Upper lobe of right lung (tissue), 1 donor: ENCODE measurements around the gene MGAT4A. TPM values are rescaled to one million over a fixed set of nuclear protein-coding genes. Genes with fewer than 3 reads are reported as not detected.
A peak's percentile ranks its signal among the peaks of the same experiment; 100 is the strongest.

Source experiments
- ATAC-seq: fragments of 200-7000 bp; cut with Tn5 transposase; one replicate; pipeline ENCODE4 v1.9.1; 2020; ENCODE audit warnings: mild to moderate bottlenecking, moderate library complexity
- DNase-seq: peaks from one replicate; pipeline ENCODE4 v3.0.0-alpha.2; 2020
- H3K27ac ChIP-seq: fragments of 200-600 bp; one replicate; pipeline ENCODE4 v1.8.0; 2022
- H3K27me3 ChIP-seq: fragments of 200-600 bp; one replicate; pipeline ENCODE4 v1.8.0; 2022; ENCODE audit warnings: mild to moderate bottlenecking
- H3K36me3 ChIP-seq: fragments of 200-600 bp; one replicate; pipeline ENCODE4 v1.8.0; 2022
- H3K4me1 ChIP-seq: fragments of 200-600 bp; one replicate; pipeline ENCODE4 v1.8.0; 2022
- H3K4me3 ChIP-seq: fragments of 200-600 bp; one replicate; pipeline ENCODE4 v1.8.0; 2022; ENCODE audit warnings: mild to moderate bottlenecking
- H3K9me3 ChIP-seq: fragments of 200-600 bp; one replicate; pipeline ENCODE4 v1.8.0; 2022
- CTCF ChIP-seq: fragments of 200-600 bp; IDR thresholded peaks from one replicate; pipeline ENCODE4 v1.8.0; 2022; ENCODE audit warnings: antibody characterized with exemption
- intact Hi-C: fragments of 100-400 bp; cut with DNase I; formaldehyde crosslinking; loops from one replicate; pipeline ENCODE4 v1.11.0; 2022
- total RNA-seq: library from RNA; stranded (reverse); fragmentation: NEBNext Ultra II Directional; extraction: Animal tissue kit (Norgen Biotek cat#: 25700); gene quantifications from one replicate; pipeline ENCODE4 v1.2.1, GENCODE V29; 2021
- donor health status: DM: no; HTN: yes; CAD: no; lungs with severe emphysema.

MGAT4A gene
- total RNA-seq, 1 donor from 2014 or later = 85.8 TPM

DNA sequence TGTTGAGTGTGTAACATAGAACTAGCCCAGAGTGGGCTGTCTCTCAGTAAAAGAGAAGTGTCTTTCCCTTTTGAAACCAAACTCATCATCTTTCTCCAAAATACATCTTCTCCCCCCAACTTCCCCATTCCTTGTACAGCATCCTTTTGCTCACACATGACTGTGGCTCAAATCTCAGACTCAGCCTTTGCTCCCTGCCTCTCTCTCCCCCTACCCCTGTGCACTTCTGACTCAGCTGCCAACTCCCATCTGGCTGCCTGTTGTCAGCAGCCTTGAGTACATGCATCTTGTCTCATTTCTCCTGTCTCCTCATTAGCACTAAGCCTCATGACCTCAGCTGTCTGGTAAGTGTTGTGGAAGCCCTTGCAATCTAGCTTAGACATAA, 18.1 kb upstream of the MGAT4A start:
- H3K36me3 ChIP-seq = no peaks in the 10 kb centered on the region
- DNase-seq = no peak
- ATAC-seq = peak; percentile 90
- no peak overlapping the region for H3K27ac ChIP-seq
- intact Hi-C loops = no loop called here
- H3K9me3 ChIP-seq = no peaks in the 10 kb centered on the region
- no peaks in the 10 kb centered on the region for H3K27me3 ChIP-seq
- no peak overlapping the region for H3K4me3 ChIP-seq
- no peak for TF ChIP-seq CTCF
- H3K4me1 ChIP-seq = peaks cover 6% of the 10 kb centered on the region

- DNase-seq (no peak), ATAC-seq (no peak)
- Histone ChIP-seq H3K36me3 (no peaks in the 10 kb centered on the region), H3K4me3 (no peak overlapping the region), H3K27ac (no peak overlapping the region), H3K27me3 (no peaks in the 10 kb centered on the region), H3K9me3 (no peaks in the 10 kb centered on the region), H3K4me1 (peaks cover 8% of the 10 kb centered on the region)
- TF ChIP-seq CTCF = no peak
- intact Hi-C loops = no loop called here
These were observed 17.5 kb upstream of the MGAT4A start for GRCh38 chr2:98748292-98749065.

DNA sequence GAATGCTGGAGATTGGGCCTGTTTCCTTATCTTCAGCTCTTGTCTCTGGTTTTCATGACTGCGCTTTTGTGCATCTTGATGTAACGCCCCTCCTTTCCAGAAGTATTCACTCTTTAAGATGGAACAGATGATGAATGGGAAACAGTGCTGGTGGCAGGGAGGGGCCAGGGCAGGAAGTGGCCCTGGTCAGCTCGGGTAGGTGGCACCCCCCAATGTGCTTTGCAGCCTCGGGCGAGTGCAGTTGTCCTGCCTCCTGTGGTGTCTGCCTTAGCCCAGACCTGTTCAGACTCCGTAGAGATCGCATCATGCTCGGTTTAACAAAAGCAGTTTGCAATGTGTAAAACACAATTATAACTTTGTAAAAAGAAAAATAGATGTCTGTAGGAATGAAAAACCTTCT, 17.0 kb upstream of the MGAT4A start:
- ATAC-seq = no peak
- no peaks in the 10 kb centered on the region for H3K9me3 ChIP-seq
- no peak overlapping the region for H3K27ac ChIP-seq
- H3K4me3 ChIP-seq = no peak overlapping the region
- no peak for DNase-seq
- no peaks in the 10 kb centered on the region for H3K36me3 ChIP-seq
- peaks cover 8% of the 10 kb centered on the region for H3K4me1 ChIP-seq
- H3K27me3 ChIP-seq = no peaks in the 10 kb centered on the region
- no peak for TF ChIP-seq CTCF
- intact Hi-C loops = no loop called here

GRCh38 chr2:98746426-98746825, 15.5 kb upstream of the MGAT4A start:
- no peak for DNase-seq
- H3K4me1 ChIP-seq = peaks cover 8% of the 10 kb centered on the region
- intact Hi-C loops = no loop called here
- H3K4me3 ChIP-seq = no peak overlapping the region
- ATAC-seq = no peak
- H3K27me3 ChIP-seq = no peaks in the 10 kb centered on the region
- no peaks in the 10 kb centered on the region for H3K9me3 ChIP-seq
- no peak overlapping the region for H3K27ac ChIP-seq
- no peaks in the 10 kb centered on the region for H3K36me3 ChIP-seq
- no peak for TF ChIP-seq CTCF

GRCh38 chr2:98744595-98744994, 13.7 kb upstream of the MGAT4A start:
- TF ChIP-seq CTCF = no peak
- H3K36me3 ChIP-seq = no peaks in the 10 kb centered on the region
- intact Hi-C loops = no loop called here
- DNase-seq (no peak), ATAC-seq (no peak)
- H3K4me1 ChIP-seq = peaks cover 8% of the 10 kb centered on the region
- H3K27ac ChIP-seq = no peak overlapping the region
- no peaks in the 10 kb centered on the region for H3K9me3 ChIP-seq
- H3K27me3 ChIP-seq = no peaks in the 10 kb centered on the region
- H3K4me3 ChIP-seq = no peak overlapping the region

DNA sequence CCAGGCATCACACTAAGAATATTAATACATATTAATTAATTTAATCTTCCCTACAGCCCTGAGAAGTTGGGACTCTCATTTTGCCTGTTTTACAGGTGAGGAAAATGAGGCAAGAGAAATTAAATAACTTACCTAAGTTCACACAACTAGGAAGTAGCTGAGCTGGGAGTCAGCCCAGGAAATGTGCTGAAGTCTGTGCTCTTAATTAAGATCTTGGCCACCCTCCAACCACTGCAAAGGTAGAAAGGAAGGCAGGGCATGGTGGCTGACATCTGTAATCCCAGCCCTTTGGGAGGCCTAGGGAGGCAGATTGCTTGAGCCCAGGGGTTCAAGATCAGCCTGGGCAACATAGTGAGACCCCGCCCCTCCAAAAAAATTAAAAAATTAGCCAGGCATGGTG, 12.9 kb upstream of the MGAT4A start:
- Histone ChIP-seq H3K36me3 (no peaks in the 10 kb centered on the region), H3K9me3 (no peaks in the 10 kb centered on the region), H3K4me1 (peaks cover 3% of the 10 kb centered on the region), H3K27me3 (no peaks in the 10 kb centered on the region), H3K4me3 (no peak overlapping the region), H3K27ac (no peak overlapping the region)
- intact Hi-C loops = no loop called here
- TF ChIP-seq CTCF = no peak
- peak; percentile 68 for ATAC-seq
- no peak for DNase-seq
